AG04450 (cell line): ENCODE results near the gene ALPK1. TPM values are rescaled to one million over a fixed set of nuclear protein-coding genes. Genes with fewer than 3 reads are reported as not detected.
"Not testable (repeated sequence)": the region's sequence is repeated elsewhere in the genome, so short reads cannot be mapped to it uniquely, and the experiment has no call there.

Experiments
- CTCF ChIA-PET: fragments of 300-600, 350-600 bp; formaldehyde crosslinking; extraction: SDS; loops from one replicate; lab custom pipeline; 2022; ENCODE audit warnings: antibody characterized with exemption, inconsistent platforms; lab: Charles Lee
- POLR2A ChIA-PET: fragments of 350-600 bp; formaldehyde crosslinking; extraction: SDS; loops from one replicate; lab custom pipeline; 2021; ENCODE audit warnings: antibody characterized with exemption, inconsistent platforms; lab: Yijun Ruan, JAX
- DNase-seq: peaks from one replicate; pipeline ENCODE4 v3.0.0-alpha.2; 2011; ENCODE audit warnings: low read depth, low spot score
- H3K27ac ChIP-seq: one replicate; pipeline ENCODE4 v1.5.1; 2012; ENCODE audit warnings: low read depth, low read length, control low read depth
- H3K27me3 ChIP-seq: one replicate; pipeline ENCODE4 v1.6.0; 2012; ENCODE audit warnings: low read length; ENCODE audit not compliant: control insufficient read depth, insufficient read depth
- H3K4me3 ChIP-seq: 2 replicates; pipeline ENCODE4 v1.5.1; 2011; ENCODE audit warnings: mild to moderate bottlenecking, low read depth, low read length, control low read depth
- H3K9me3 ChIP-seq: 2 replicates; pipeline ENCODE4 v1.5.1; 2012; ENCODE audit warnings: low read length; ENCODE audit not compliant: control insufficient read depth, insufficient read depth
- CTCF ChIP-seq: IDR thresholded peaks from 2 replicates; pipeline ENCODE4 v1.5.1; 2011; ENCODE audit warnings: low read depth, low read length, control low read depth, inconsistent platforms
- polyA plus RNA-seq: library from polyadenylated mRNA; depleted of rRNA; stranded (reverse); fragments of >200 nt; gene quantifications from 2 replicates; pipeline ENCODE4 v1.2.3, GENCODE V29; 2011

Gene ALPK1
- polyA plus RNA-seq, 1 experiment: 14.0 TPM

GRCh38 chr4:112425823-112426222 lies 128.7 kb downstream of the ALPK1 start:
- Histone ChIP-seq H3K4me3 (no peak overlapping the region), H3K27ac (no peak overlapping the region), H3K9me3 (no peaks in the 10 kb centered on the region), H3K27me3 (no peaks in the 10 kb centered on the region)
- POLR2A ChIA-PET: no interaction called here
- no peak for DNase-seq
- no peak for TF ChIP-seq CTCF
- CTCF ChIA-PET: no interaction called here

GRCh38 chr4:112426416-112426815 lies 129.2 kb downstream of the ALPK1 start:
- Histone ChIP-seq H3K4me3 (no peak overlapping the region), H3K27me3 (no peaks in the 10 kb centered on the region), H3K9me3 (no peaks in the 10 kb centered on the region), H3K27ac (no peak overlapping the region)
- DNase-seq: no peak
- no peak for TF ChIP-seq CTCF
- POLR2A ChIA-PET: no interaction called here
- CTCF ChIA-PET: no interaction called here

- ChIA-PET POLR2A (no interaction called here), CTCF (no interaction called here)
- Histone ChIP-seq H3K27ac (no peak overlapping the region), H3K4me3 (no peak overlapping the region), H3K9me3 (no peaks in the 10 kb centered on the region), H3K27me3 (no peaks in the 10 kb centered on the region)
- DNase-seq: no peak
- no peak for TF ChIP-seq CTCF
These were observed 134.0 kb downstream of the ALPK1 start for GRCh38 chr4:112431158-112431557.

GRCh38 chr4:112436987-112437386 lies 139.8 kb downstream of the ALPK1 start:
- CTCF ChIA-PET: no interaction called here
- Histone ChIP-seq H3K27ac (no peak overlapping the region), H3K27me3 (no peaks in the 10 kb centered on the region), H3K9me3 (no peaks in the 10 kb centered on the region), H3K4me3 (no peak overlapping the region)
- POLR2A ChIA-PET: no interaction called here
- no peak for DNase-seq
- TF ChIP-seq CTCF: no peak

- H3K9me3 ChIP-seq, POLR2A ChIA-PET, H3K4me3 ChIP-seq, H3K27ac ChIP-seq, H3K27me3 ChIP-seq, DNase-seq: not testable (repeated sequence)
- CTCF ChIA-PET: interaction anchor here (0.6 kb wide), 1 partner anchor 143 kb away, joined by 6 read pairs; no protein-coding TSS in a partner anchor
These were observed 145.1 kb downstream of the ALPK1 start for GRCh38 chr4:112442226-112442625.
